Activated naive CD4-positive, alpha-beta T cell treated with anti-CD3 and anti-CD28 coated beads, Interleukin-2, amount 50 U/mL, for 72 hours (primary cell): ENCODE results near the gene ADGRD1. TPM values are rescaled to one million over a fixed set of nuclear protein-coding genes. Genes with fewer than 3 reads are reported as not detected.

ENCODE experiments used
- ATAC-seq, 2 donors: fragments of 150-1000 bp; cut with Tn5 transposase; 2 replicates each; pipeline ENCODE4 v1.10.0; 2021; ENCODE audit warnings: mild to moderate bottlenecking in 2 of 2, moderate library complexity in 2 of 2
- DNase-seq, 2 donors: peaks; one replicate each; pipeline ENCODE4 v3.0.0; 2021 to 2022; ENCODE audit warnings: low spot score in 2 of 2
- H3K27ac Mint-ChIP-seq, 2 donors: one replicate each; pipeline ENCODE4 v1.8.0; 2022; ENCODE audit warnings: mild to moderate bottlenecking in 2 of 2, mixed read lengths in 2 of 2
- H3K36me3 Mint-ChIP-seq, 2 donors: one replicate each; pipeline ENCODE4 v1.8.0; 2022; ENCODE audit warnings: mixed read lengths in 2 of 2
- H3K9me3 Mint-ChIP-seq, 2 donors: one replicate each; pipeline ENCODE4 v1.8.0; 2022; ENCODE audit warnings: mixed read lengths in 2 of 2
- total RNA-seq, 2 donors: library from RNA; stranded (reverse); gene quantifications; one replicate each; pipeline ENCODE4 v1.2.3, GENCODE V29; 2022

The ADGRD1 gene
- total RNA-seq, 2 donors from 2014 or later, result 0.70 TPM; not detected in 1

DNA sequence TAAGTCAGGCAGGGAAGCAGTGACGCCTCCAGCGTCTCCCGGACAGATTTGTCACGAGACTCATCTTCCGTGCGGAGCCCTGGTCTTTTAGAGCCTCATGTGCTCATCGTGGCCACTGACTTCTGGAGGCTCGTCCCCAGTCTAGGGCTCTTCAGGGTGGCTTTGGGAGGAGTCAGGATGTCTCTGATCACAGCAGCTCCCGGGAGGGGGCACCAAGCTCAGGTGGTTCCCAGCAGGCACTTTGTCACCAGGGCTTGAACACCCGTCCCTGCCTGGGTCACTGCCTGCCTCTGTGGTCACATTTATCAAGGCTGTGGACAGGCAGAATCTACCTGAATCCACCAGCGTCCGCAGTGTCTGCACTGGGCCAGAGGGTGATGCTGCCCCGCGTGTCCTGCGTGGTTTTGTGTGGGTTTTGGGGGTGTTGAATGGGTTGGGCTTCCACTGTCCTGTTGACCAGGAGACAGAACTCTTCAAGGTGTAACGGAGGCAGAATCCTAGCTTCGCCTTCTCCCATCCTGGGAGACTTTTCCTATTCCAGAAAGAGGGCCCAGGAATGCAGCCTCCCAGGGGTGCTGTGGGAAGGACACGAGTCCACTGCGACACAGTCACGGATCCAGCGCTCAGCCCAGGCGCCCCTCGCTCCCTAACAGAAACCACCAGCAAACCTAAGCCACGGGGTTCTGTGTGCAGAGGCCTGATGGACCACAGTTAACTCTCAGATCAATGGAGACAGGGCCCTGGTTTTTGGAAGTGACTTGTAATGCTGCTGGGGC is 132.3 kb downstream of the ADGRD1 start:
- no peak for ATAC-seq

DNA sequence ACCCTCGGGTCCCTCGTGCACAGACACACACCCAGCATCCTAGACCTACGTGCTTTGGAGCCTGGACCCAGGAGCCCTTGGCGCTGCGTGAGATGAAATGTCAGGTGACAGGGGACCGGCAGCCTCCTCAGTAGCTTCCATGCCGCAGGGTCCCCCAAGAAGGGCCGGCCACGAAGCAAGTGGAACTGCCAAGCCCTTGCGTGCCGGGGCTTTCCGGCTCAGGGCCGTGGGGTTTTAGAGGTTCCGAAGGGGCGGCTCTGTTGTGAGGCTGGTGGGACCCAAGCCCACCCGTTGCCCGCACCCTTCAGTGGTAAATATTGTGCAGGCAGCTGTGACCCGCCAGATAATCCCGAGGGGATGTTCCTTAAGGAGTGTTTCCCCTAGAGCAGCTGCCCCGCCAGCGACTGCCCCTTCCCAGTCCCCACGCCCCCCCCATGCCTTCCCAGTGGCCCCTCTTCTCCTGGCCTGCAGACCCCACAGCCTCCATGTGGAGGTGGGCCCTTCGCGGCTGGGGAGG is 133.7 kb downstream of the ADGRD1 start:
- no peak for ATAC-seq
- DNase-seq, result peak in 1 of 2 donors; percentile 50
- Mint-ChIP-seq H3K27ac (no peak overlapping the region), H3K9me3 (no peaks in the 10 kb centered on the region), H3K36me3 (no peaks in the 10 kb centered on the region)

More for the DNA sequence above, 132.3 kb downstream of the ADGRD1 start:
- DNase-seq, result peak in 1 of 2 donors; percentile 47
- Mint-ChIP-seq H3K36me3 (no peaks in the 10 kb centered on the region), H3K27ac (no peak overlapping the region), H3K9me3 (no peaks in the 10 kb centered on the region)

GRCh38 chr12:131087991-131088700 is 134.4 kb downstream of the ADGRD1 start:
- no peak overlapping the region for H3K27ac Mint-ChIP-seq
- H3K36me3 Mint-ChIP-seq, result no peaks in the 10 kb centered on the region
- no peak for ATAC-seq
- no peaks in the 10 kb centered on the region for H3K9me3 Mint-ChIP-seq
- peak in 1 of 2 donors; percentile 42 for DNase-seq

GRCh38 chr12:131088701-131089530 is 135.2 kb downstream of the ADGRD1 start:
- no peaks in the 10 kb centered on the region for H3K9me3 Mint-ChIP-seq

GRCh38 chr12:131089531-131090273 is 136.0 kb downstream of the ADGRD1 start:
- peak in 1 of 2 donors; percentile 45 for DNase-seq
- ATAC-seq, result no peak

More at GRCh38 chr12:131088701-131089530, 135.2 kb downstream of the ADGRD1 start:
- peak in 1 of 2 donors; percentile 41 for DNase-seq
- Mint-ChIP-seq H3K27ac (no peak overlapping the region), H3K36me3 (no peaks in the 10 kb centered on the region)
- ATAC-seq, result no peak

DNA sequence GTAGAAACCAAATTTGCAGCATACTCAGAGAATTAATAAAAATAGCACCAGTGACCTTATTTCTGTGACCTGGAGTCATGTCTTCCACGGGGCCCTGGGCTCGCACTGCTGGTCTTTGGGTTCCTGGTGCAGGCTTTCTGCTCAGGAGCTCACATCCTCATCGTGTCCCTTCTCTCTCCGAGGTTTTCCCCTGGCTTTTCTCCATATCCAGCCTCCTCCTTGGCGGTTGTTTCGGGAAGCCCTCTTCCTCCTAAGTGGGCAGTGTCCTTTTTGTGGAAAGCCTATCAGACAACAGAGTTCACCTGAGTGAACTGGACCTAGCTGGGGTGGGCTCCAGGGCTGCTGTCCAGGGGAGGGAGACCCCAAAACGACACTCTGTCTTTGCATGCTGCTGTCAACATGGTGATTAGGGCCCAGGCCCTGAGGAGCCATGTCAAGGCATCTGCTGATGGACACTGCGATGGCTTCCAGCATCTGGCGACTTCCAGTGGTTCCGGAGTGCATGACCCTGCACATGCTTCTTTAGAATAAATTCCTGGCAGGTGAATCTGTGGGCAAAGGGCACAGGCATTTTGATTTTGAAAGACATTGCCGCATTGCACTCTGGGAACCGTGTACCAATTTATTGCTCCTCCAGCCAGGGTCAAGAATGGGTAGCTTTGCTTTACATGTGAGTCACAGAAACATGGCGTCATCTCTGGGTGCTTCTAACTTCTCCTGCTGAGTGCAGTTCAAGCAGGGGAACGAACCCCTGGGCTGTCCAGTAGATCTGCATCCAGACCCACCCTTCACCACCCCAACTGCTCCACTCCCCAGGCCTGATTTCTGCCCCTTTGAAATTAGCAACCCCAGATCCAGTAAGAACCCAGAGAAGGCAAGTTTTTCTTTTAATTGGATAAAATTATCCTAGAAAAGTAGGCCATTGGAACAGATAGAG is 136.8 kb downstream of the ADGRD1 start:
- ATAC-seq (no peak), DNase-seq (peak in 1 of 2 donors; percentile 21)
- no peaks in the 10 kb centered on the region for H3K36me3 Mint-ChIP-seq
- peak overlapping the region in 1 of 2 donors; percentile 45 for H3K27ac Mint-ChIP-seq
- H3K9me3 Mint-ChIP-seq, result no peaks in the 10 kb centered on the region

More at GRCh38 chr12:131089531-131090273, 136.0 kb downstream of the ADGRD1 start:
- Mint-ChIP-seq H3K9me3 (no peaks in the 10 kb centered on the region), H3K27ac (no peak overlapping the region), H3K36me3 (no peaks in the 10 kb centered on the region)

DNA sequence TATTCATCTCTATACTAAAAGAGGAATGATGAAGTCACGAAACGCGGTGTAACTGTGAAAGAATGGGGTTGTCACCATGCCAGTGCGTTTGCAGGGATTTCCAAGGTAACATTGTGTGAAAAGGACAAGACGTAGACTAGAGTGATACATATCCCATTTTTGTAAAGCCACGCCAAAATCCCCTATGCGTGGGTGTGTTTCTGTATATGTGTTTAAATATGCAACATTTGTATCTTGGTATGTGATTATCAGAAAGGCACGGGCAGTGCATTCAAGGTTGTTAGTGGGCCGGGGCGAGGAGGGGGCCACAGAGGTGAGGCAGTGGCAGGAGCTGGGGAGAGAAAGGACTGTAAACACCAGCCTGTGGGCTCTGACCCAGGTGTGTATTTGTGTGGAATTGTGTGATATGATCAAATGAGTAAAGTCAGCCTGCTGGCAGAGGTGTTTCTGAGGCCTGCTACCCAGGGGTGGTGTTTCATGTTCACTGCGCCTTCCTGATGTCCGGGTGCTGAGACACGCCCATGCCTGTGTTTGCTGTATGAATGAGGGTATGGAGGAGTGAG is 137.8 kb downstream of the ADGRD1 start:
- Mint-ChIP-seq H3K9me3 (no peaks in the 10 kb centered on the region), H3K36me3 (no peaks in the 10 kb centered on the region), H3K27ac (peak overlapping the region; percentile 2 to 61)
- DNase-seq (peak in 1 of 2 donors; percentile 48), ATAC-seq (peak; percentile 33 to 70)

GRCh38 chr12:131091976-131092691 is 138.4 kb downstream of the ADGRD1 start:
- no peaks in the 10 kb centered on the region for H3K9me3 Mint-ChIP-seq
- peak overlapping the region; percentile 2 to 61 for H3K27ac Mint-ChIP-seq
- ATAC-seq, result no peak
- DNase-seq, result peak in 1 of 2 donors; percentile 54
- H3K36me3 Mint-ChIP-seq, result no peaks in the 10 kb centered on the region

DNA sequence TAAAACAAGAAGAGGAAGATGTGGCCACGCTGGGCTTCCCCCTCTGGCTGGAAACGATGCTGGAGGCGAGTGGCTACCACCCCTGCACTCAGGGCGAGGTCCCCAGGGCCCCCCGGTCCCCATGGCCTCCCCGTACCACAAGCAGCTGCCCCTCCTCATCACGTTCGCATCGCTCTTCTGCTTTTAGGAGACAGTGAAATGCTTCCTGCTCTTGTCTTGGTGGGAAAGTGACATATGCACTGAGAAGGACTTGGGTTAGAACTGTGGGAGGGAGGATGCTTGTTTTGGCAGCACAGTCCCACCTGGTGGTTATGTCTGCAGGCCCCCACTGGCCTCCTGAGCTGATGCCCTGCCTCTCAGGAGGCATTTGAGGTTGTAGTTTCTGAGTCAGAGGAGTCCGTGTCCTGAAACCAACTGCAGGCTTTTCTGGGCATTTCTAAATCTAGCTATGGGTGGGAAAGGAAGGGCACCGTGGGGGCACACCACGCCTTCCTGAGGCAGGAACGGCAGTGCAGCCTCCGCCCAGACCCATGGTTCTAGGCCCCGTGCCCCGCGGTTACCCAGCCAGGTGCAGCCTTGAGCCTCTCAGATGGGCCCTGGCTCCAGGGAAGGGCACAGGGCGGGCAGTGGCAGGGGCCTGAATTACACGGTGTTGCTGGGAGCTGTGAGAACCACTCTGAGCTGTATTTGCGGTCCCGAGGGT is 139.3 kb downstream of the ADGRD1 start:
- Mint-ChIP-seq H3K36me3 (no peaks in the 10 kb centered on the region), H3K9me3 (no peaks in the 10 kb centered on the region), H3K27ac (no peak overlapping the region)
- ATAC-seq (peak; percentile 42 to 70), DNase-seq (peak in 1 of 2 donors; percentile 44)

GRCh38 chr12:131093604-131093955 is 139.9 kb downstream of the ADGRD1 start:
- ATAC-seq (no peak), DNase-seq (peak in 1 of 2 donors; percentile 28)
- Mint-ChIP-seq H3K36me3 (no peaks in the 10 kb centered on the region), H3K9me3 (no peaks in the 10 kb centered on the region), H3K27ac (no peak overlapping the region)

GRCh38 chr12:131093971-131094830 is 140.5 kb downstream of the ADGRD1 start:
- no peak overlapping the region for H3K27ac Mint-ChIP-seq
- H3K36me3 Mint-ChIP-seq, result no peaks in the 10 kb centered on the region
- DNase-seq (peak in 1 of 2 donors; percentile 40), ATAC-seq (no peak)
- H3K9me3 Mint-ChIP-seq, result no peaks in the 10 kb centered on the region

DNA sequence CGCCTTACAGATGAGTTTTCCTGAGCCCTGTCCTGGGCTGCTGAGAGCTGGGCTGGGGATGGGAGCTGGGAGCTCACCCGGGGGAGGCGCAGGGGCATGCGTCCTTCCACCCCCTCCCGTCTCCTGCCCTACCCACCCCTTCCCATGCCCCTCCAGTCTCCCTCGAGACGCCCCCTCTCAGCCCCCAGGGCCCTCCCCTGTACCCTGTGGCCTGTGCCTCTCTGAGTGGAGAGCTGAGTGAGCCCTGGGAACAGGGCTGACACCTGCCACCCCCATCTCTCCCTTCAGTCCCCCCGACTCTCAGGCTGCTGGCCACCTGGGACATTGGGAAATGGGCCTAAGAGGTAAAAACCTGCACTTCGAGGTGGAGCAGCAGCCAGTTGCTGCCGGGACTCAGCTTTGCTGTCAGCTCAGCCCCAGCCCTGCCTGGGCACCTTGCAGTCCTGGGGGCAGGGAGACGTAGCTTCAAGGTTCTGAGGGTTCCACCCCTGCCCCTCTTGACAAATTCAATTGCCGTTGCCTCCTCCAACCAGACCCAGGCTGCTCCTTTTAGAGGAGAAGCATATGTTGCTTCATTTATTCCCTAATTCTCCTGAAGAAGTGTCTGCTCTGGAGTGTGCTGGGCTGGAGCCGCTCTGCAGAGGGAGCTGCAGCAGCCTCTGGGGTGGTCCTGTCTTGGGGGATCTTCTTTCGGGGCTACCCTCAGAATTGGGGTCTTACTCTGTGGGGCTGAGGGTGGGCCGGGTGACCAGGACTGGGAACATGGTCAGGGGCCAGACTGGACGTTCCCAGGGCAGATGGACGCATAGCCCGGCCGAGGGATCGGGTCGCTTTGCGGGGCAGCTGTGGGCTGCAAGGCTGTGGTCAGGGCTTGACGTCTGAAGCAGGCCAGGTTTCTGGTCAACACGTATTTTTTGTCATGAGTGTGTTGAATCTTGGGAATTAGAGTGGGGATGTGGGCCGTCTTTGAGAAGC is 141.4 kb downstream of the ADGRD1 start:
- no peaks in the 10 kb centered on the region for H3K36me3 Mint-ChIP-seq
- H3K27ac Mint-ChIP-seq, result no peak overlapping the region
- H3K9me3 Mint-ChIP-seq, result no peaks in the 10 kb centered on the region
- ATAC-seq, result no peak
- peak in 1 of 2 donors; percentile 47 for DNase-seq
